Spinal cord (tissue), 10 donors: ENCODE data around the gene FTO. TPM values are rescaled to one million over a fixed set of nuclear protein-coding genes. Genes with fewer than 3 reads are reported as not detected.
A peak's percentile ranks its signal among the peaks of the same experiment; 100 is the strongest.

Source experiments
- DNase-seq, 6 donors: peaks; one replicate each; pipeline versions ENCODE4 v3.0.0 to v3.0.0-alpha.2; 2013 to 2015; ENCODE audit warnings: low spot score in 6 of 6, low read depth in 4 of 6
- H3K27ac ChIP-seq: one replicate; pipeline ENCODE4 v1.5.1; 2013; ENCODE audit warnings: low read depth, low read length, control low read depth
- H3K27me3 ChIP-seq: one replicate; pipeline ENCODE4 v1.6.1; 2013; ENCODE audit warnings: low read length; ENCODE audit not compliant: control insufficient read depth, insufficient read depth
- H3K36me3 ChIP-seq: one replicate; pipeline ENCODE4 v1.6.1; 2013; ENCODE audit warnings: low read length; ENCODE audit not compliant: control insufficient read depth, insufficient read depth
- H3K4me1 ChIP-seq: one replicate; pipeline ENCODE4 v1.6.1; 2013; ENCODE audit warnings: low read length; ENCODE audit not compliant: control insufficient read depth, insufficient read depth
- H3K4me3 ChIP-seq: one replicate; pipeline ENCODE4 v1.5.1; 2013; ENCODE audit warnings: low read depth, low read length, control low read depth
- H3K9me3 ChIP-seq: one replicate; pipeline ENCODE4 v1.6.1; 2013; ENCODE audit warnings: low read length; ENCODE audit not compliant: control insufficient read depth, insufficient read depth
- WGBS: methylation state at CpG from one replicate; pipeline ENCODE4 v1.1.5; 2013; ENCODE audit warnings: missing lambda C conversion rate; ENCODE audit not compliant: insufficient coverage; 5-methylcytosine and 5-hydroxymethylcytosine counted together
- polyA plus RNA-seq, 2 donors: library from polyadenylated mRNA; unstranded; fragments of 120-200 nt; gene quantifications; one replicate each; pipeline ENCODE4 v1.2.1, GENCODE V29; 2013; ENCODE audit not compliant: insufficient read length in 2 of 2
- total RNA-seq, 2 donors: library from RNA; depleted of rRNA in 1 of 2; stranded (reverse); fragments of 120-200 nt in 1 of 2; fragments of >200 nt in 1 of 2; gene quantifications; one replicate each; pipeline versions ENCODE4 v1.2.3 to v1.2.4, GENCODE V29; 2013 to 2014
- donor health status: healthy.

Gene FTO
- total and polyA plus RNA-seq, 4 donors, result 129 to 183 (median 140) TPM

- H3K4me3 ChIP-seq, result no peak overlapping the region
- peak in 1 of 6 donors; percentile 6 for DNase-seq
- no peak overlapping the region for H3K27ac ChIP-seq
- H3K36me3 ChIP-seq, result no peaks in the 10 kb centered on the region
- H3K9me3 ChIP-seq, result no peaks in the 10 kb centered on the region
- WGBS, result 100% methylated on average over 1 of the region's 7 CpGs
- H3K27me3 ChIP-seq, result no peaks in the 10 kb centered on the region
- peaks cover 11% of the 10 kb centered on the region for H3K4me1 ChIP-seq
Observed at GRCh38 chr16:54050459-54051210, 346.7 kb downstream of the FTO start.

- Histone ChIP-seq H3K4me1 (peaks cover 11% of the 10 kb centered on the region), H3K9me3 (no peaks in the 10 kb centered on the region), H3K36me3 (no peaks in the 10 kb centered on the region), H3K4me3 (no peak overlapping the region), H3K27me3 (no peaks in the 10 kb centered on the region), H3K27ac (no peak overlapping the region)
- WGBS, result 100% methylated on average over 2 of the region's 5 CpGs
- DNase-seq, result no peak
Observed at GRCh38 chr16:54051821-54052220, 347.9 kb downstream of the FTO start.

GRCh38 chr16:54052271-54052670 is 348.3 kb downstream of the FTO start:
- H3K27ac ChIP-seq, result no peak overlapping the region
- 68% methylated on average over 4 of the region's 5 CpGs for WGBS
- DNase-seq, result no peak
- peaks cover 11% of the 10 kb centered on the region for H3K4me1 ChIP-seq
- no peak overlapping the region for H3K4me3 ChIP-seq
- H3K27me3 ChIP-seq, result no peaks in the 10 kb centered on the region
- no peaks in the 10 kb centered on the region for H3K36me3 ChIP-seq
- no peaks in the 10 kb centered on the region for H3K9me3 ChIP-seq

- Histone ChIP-seq H3K36me3 (no peaks in the 10 kb centered on the region), H3K9me3 (no peaks in the 10 kb centered on the region), H3K27ac (no peak overlapping the region), H3K4me1 (peaks cover 10% of the 10 kb centered on the region), H3K27me3 (no peaks in the 10 kb centered on the region), H3K4me3 (no peak overlapping the region)
- 12% methylated on average over 6 of the region's 16 CpGs for WGBS
- DNase-seq, result peak in 2 of 6 donors; percentile 28 to 84
Observed at GRCh38 chr16:54053891-54054820, 350.2 kb downstream of the FTO start.

- no peak overlapping the region for H3K27ac ChIP-seq
- no peaks in the 10 kb centered on the region for H3K27me3 ChIP-seq
- peaks cover 5% of the 10 kb centered on the region for H3K4me1 ChIP-seq
- no peak overlapping the region for H3K4me3 ChIP-seq
- no peaks in the 10 kb centered on the region for H3K36me3 ChIP-seq
- no peak for DNase-seq
- H3K9me3 ChIP-seq, result no peaks in the 10 kb centered on the region
- no CpG with 5 or more reads among the region's 4 CpGs for WGBS
Observed at GRCh38 chr16:54055191-54055590, 351.2 kb downstream of the FTO start.

GRCh38 chr16:54055864-54056263 is 351.9 kb downstream of the FTO start:
- H3K27ac ChIP-seq, result no peak overlapping the region
- WGBS, result 100% methylated on average over 1 of the region's 3 CpGs
- no peaks in the 10 kb centered on the region for H3K27me3 ChIP-seq
- H3K4me1 ChIP-seq, result peaks cover 5% of the 10 kb centered on the region
- H3K36me3 ChIP-seq, result no peaks in the 10 kb centered on the region
- no peak for DNase-seq
- no peak overlapping the region for H3K4me3 ChIP-seq
- no peaks in the 10 kb centered on the region for H3K9me3 ChIP-seq

- Histone ChIP-seq H3K36me3 (no peaks in the 10 kb centered on the region), H3K4me1 (peaks cover 5% of the 10 kb centered on the region), H3K9me3 (no peaks in the 10 kb centered on the region), H3K4me3 (no peak overlapping the region), H3K27ac (no peak overlapping the region), H3K27me3 (no peaks in the 10 kb centered on the region)
- no peak for DNase-seq
- WGBS, result 100% methylated on average over 2 of the region's 3 CpGs
Observed at GRCh38 chr16:54056921-54057320, 353.0 kb downstream of the FTO start.

GRCh38 chr16:54059319-54059718 is 355.4 kb downstream of the FTO start:
- no peaks in the 10 kb centered on the region for H3K27me3 ChIP-seq
- 53% methylated on average over 3 of the region's 6 CpGs for WGBS
- H3K36me3 ChIP-seq, result no peaks in the 10 kb centered on the region
- no peak overlapping the region for H3K27ac ChIP-seq
- peak in 1 of 6 donors; percentile 73 for DNase-seq
- H3K4me1 ChIP-seq, result peaks cover 3% of the 10 kb centered on the region
- no peaks in the 10 kb centered on the region for H3K9me3 ChIP-seq
- H3K4me3 ChIP-seq, result no peak overlapping the region

- Histone ChIP-seq H3K4me1 (peaks cover 3% of the 10 kb centered on the region), H3K27me3 (no peaks in the 10 kb centered on the region), H3K4me3 (no peak overlapping the region), H3K9me3 (no peaks in the 10 kb centered on the region), H3K36me3 (no peaks in the 10 kb centered on the region), H3K27ac (no peak overlapping the region)
- WGBS, result 100% methylated on average over 1 of the region's 10 CpGs
- DNase-seq, result peak in 1 of 6 donors; percentile 30
Observed at GRCh38 chr16:54060599-54061421, 356.9 kb downstream of the FTO start.
